MM.1S (cell line): ENCODE data around the gene CENPT.

Experiments used
- CTCF ChIP-seq: fragments of 300-600 bp; sonication (generic); IDR thresholded peaks from 2 replicates; pipeline ENCODE4 v1.5.1; 2016; ENCODE audit warnings: antibody characterized with exemption, low read length, mixed read lengths
- EZH2 ChIP-seq: fragments of 300-600 bp; sonication (generic); optimal IDR thresholded peaks from 2 replicates; pipeline ENCODE3; 2017; ENCODE audit warnings: low read depth, mild to moderate bottlenecking, antibody characterized with exemption, low read length, mixed read lengths

DNA sequence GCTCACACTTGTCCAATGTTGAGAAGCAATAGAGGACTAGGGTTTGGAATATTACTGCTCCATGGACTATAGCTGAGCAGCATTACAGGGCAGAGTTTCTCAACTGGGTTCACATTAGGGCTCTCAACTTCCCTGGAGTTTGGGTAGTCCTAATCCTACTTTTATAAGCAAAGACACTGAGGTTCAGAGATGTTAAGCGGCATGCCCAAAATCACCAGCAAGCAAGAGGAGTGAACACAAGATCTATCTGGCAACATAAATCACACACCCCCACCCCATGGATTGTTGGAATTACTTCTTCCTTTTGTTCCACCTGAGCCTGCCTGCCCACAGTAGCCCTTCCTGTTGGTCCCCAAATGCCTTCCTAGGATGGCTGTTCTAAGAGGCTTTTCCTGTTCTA is 35.6 kb downstream of the CENPT start:
- TF ChIP-seq EZH2 (no peak), CTCF (no peak)
